HG03565 (cell line): ENCODE results near the gene ACE2.

Source experiments
- ATAC-seq: cut with Tn5 transposase; IDR thresholded peaks from one replicate; pipeline ENCODE4 v1.9.1; 2021; ENCODE audit warnings: mild to moderate bottlenecking, moderate library complexity; ENCODE audit not compliant: unreplicated experiment

The ACE2 gene

DNA sequence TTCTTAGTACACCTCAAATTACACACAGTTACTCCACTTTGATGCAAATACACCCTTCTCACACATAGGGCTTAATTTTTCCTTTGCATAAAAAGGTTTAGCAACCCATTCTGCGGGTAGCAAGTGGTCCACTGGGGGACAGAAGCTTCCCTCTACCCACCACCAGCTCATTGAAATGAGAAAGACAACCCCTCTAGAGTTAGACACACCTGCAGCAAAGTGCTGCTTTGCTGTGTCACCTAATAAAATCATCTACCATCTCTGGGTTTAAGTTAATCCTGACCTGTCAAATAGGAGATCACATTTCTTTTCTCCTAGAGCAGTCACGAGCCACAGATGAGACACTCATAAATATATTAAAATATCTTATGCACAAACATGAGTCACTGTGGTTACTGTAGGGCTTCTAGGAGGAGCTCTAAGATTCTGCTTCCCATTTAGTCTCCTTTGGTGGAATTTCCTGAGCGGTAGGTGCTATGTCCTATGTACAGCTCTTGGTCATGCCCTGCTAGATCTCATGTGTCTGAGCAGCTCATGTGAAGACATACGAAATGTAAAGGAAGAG, 88.3 kb downstream of the ACE2 start:
- ATAC-seq = no peak

DNA sequence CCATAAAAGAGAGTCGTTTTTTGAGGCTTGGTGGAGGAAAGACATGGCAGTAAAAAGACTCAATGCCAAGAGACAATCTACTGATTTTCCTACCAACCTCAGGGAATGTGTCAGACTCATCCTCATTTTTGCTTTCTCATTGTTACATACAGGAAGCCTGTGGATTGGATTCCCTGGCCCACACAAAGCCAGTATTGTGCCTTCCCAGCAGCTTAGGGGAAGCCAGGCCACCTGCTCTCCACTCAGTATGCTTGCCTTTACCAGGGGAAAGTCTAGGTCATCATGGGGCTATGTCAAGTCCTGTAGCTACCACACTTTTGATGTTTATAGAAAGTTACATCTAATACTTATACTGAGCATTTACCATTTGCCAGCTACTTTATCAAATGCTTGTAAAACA, 89.2 kb downstream of the ACE2 start:
- ATAC-seq = no peak
